Activated T-cell treated with anti-CD3 and anti-CD28 coated beads, Interleukin-2, amount 50 U/mL, for 24 hours (primary cell): Measurements from ENCODE around the gene ADGRG4.
"Not testable (repeated sequence)": the region's sequence is repeated elsewhere in the genome, so short reads cannot be mapped to it uniquely, and the experiment has no call there.

Experiments
- DNase-seq: peaks from one replicate; pipeline ENCODE4 v3.0.0-alpha.2; 2020
- H3K27ac Mint-ChIP-seq: 2 replicates; pipeline ENCODE4 v1.8.0; 2020; ENCODE audit warnings: mild to moderate bottlenecking, mixed read lengths
- H3K27me3 Mint-ChIP-seq: 2 replicates; pipeline ENCODE4 v1.8.0; 2020; ENCODE audit warnings: mixed read lengths
- H3K36me3 Mint-ChIP-seq: 2 replicates; pipeline ENCODE4 v1.8.0; 2020; ENCODE audit warnings: low read depth, mixed read lengths
- H3K4me1 Mint-ChIP-seq: 2 replicates; pipeline ENCODE4 v1.8.0; 2020; ENCODE audit warnings: low read depth, mixed read lengths
- H3K4me3 Mint-ChIP-seq: 2 replicates; pipeline ENCODE4 v1.8.0; 2020; ENCODE audit warnings: mild to moderate bottlenecking, moderate library complexity, mixed read lengths
- H3K9me3 Mint-ChIP-seq: 2 replicates; pipeline ENCODE4 v1.8.0; 2020; ENCODE audit warnings: mixed read lengths

Gene ADGRG4

DNA sequence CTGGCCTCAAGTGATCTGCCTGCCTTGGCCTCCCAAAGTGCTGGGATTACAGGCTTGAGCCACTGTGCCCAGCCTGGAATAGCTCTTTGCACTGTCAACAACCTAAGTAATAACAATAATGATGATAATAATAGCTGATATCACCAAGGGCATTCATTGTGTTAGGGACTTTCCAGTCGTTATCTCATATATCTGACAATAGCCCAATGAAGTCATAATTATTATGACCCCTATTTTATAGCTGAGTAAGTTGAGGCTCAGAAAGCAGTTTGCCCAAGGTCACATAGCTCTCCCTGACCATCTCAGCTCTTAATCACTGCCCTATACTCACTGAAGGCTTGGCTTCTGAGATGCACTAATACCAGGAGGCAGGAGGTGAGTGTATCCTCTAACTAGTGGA lies 30.8 kb upstream of the ADGRG4 start:
- H3K27ac Mint-ChIP-seq = no peak overlapping the region

DNA sequence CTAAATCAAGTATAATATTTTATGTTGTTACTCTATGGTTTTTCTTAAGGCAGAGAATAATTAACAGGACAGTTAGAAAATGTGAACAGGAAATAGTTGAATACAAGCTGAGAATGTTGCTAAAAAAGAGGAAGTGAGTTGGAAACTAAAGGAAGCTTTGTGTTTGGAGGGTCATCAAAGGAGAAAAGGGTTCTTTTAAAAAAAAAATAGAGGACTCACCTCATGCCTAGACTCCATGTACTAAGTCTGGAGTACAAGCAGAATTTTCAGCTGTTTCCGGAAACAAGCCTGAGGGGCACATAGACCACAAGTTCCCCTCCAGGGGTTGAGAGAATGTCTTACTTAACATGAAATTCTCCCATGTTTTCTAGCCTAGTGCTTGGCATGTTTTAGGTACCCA lies 29.5 kb upstream of the ADGRG4 start:
- Mint-ChIP-seq H3K4me1 (peaks cover 4% of the 10 kb centered on the region), H3K4me3 (no peak overlapping the region), H3K9me3 (no peaks in the 10 kb centered on the region), H3K27me3 (peaks cover 20% of the 10 kb centered on the region), H3K27ac (no peak overlapping the region), H3K36me3 (no peaks in the 10 kb centered on the region)
- DNase-seq = no peak

More for the DNA sequence above, 30.8 kb upstream of the ADGRG4 start:
- H3K9me3 Mint-ChIP-seq = no peaks in the 10 kb centered on the region
- H3K4me1 Mint-ChIP-seq = peaks cover 4% of the 10 kb centered on the region
- no peaks in the 10 kb centered on the region for H3K36me3 Mint-ChIP-seq
- DNase-seq = no peak
- H3K27me3 Mint-ChIP-seq = peaks cover 12% of the 10 kb centered on the region
- no peak overlapping the region for H3K4me3 Mint-ChIP-seq

- Mint-ChIP-seq H3K4me3 (no peak overlapping the region), H3K27me3 (peaks cover 23% of the 10 kb centered on the region), H3K4me1 (peaks cover 4% of the 10 kb centered on the region), H3K9me3 (no peaks in the 10 kb centered on the region), H3K27ac (no peak overlapping the region), H3K36me3 (no peaks in the 10 kb centered on the region)
- DNase-seq = no peak
Measured at GRCh38 chrX:136272325-136272724, 28.4 kb upstream of the ADGRG4 start.

DNA sequence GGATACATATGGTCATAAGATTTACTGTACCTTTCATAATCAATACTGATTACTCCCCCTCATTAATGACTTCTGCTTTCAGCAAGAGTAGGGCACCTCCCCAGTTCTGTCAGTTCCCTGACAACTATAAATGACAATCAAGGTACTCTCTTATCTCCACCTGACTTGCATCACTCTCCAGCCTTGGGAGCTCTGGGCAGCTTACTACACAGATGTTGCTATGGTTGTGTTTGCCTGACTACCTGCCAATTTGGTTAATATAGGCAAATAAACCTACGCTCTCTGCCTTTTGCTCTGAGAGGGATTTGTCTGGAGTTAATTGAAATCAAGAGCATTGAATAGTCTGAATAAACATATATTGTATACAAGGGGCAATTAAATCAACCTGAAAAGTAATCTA lies 26.8 kb upstream of the ADGRG4 start:
- Mint-ChIP-seq H3K4me3 (no peak overlapping the region), H3K27ac (no peak overlapping the region), H3K9me3 (no peaks in the 10 kb centered on the region), H3K4me1 (peaks cover 4% of the 10 kb centered on the region), H3K27me3 (peaks cover 35% of the 10 kb centered on the region), H3K36me3 (no peaks in the 10 kb centered on the region)
- DNase-seq = no peak

DNA sequence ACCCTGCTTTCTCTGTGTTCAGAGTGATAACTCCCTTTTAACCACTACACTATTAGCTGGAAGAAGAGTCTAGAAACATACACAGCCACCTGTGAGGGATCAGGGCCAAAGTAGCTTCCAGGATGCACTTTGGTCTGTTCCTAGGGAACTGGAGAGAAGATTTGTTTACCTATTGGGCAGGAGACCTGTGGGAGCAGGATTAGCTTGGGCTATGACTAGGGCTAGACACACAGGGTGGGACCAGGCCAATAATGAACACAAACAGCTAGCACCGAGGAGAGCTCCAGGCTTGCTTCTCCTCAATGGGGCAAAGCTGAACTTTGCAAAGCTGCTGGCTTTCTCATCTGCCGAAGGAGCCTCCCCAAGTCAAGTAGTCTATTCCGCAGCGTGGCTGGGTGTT lies 25.2 kb upstream of the ADGRG4 start:
- H3K27me3 Mint-ChIP-seq = peaks cover 47% of the 10 kb centered on the region
- no peak overlapping the region for H3K27ac Mint-ChIP-seq
- no peak for DNase-seq
- H3K4me3 Mint-ChIP-seq = no peak overlapping the region
- no peaks in the 10 kb centered on the region for H3K9me3 Mint-ChIP-seq
- no peaks in the 10 kb centered on the region for H3K36me3 Mint-ChIP-seq
- peaks cover 4% of the 10 kb centered on the region for H3K4me1 Mint-ChIP-seq

- not testable (repeated sequence) for H3K4me1 Mint-ChIP-seq, H3K36me3 Mint-ChIP-seq
Measured at GRCh38 chrX:136286375-136286774, 14.4 kb upstream of the ADGRG4 start.

DNA sequence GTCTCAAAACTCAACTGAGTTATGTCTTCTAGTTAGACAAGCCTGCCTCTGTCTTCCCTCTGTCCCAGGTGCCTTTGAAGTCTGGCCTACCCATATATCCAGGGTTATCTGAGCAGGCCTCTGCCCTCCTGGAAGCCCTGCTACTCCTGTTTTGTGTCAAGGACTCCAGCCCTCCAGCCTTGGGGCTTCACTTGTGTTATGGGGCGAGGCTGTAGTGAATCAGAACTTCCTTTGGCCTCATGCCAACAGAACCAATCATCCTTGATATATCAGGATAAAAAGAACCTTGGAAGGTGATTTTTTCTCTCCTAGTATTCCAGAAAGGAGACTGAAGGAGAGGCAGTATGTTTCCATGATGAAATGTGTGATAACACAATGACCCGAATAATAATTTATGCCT lies 8.9 kb upstream of the ADGRG4 start:
- no peak for DNase-seq
- H3K27me3 Mint-ChIP-seq = peaks cover 34% of the 10 kb centered on the region
- no peak overlapping the region for H3K4me3 Mint-ChIP-seq
- no peaks in the 10 kb centered on the region for H3K36me3 Mint-ChIP-seq
- H3K9me3 Mint-ChIP-seq = no peaks in the 10 kb centered on the region
- no peaks in the 10 kb centered on the region for H3K4me1 Mint-ChIP-seq
- no peak overlapping the region for H3K27ac Mint-ChIP-seq

More at GRCh38 chrX:136286375-136286774, 14.4 kb upstream of the ADGRG4 start:
- H3K9me3 Mint-ChIP-seq, H3K27ac Mint-ChIP-seq, DNase-seq, H3K4me3 Mint-ChIP-seq: not testable (repeated sequence)
- peaks cover 15% of the 10 kb centered on the region for H3K27me3 Mint-ChIP-seq

DNA sequence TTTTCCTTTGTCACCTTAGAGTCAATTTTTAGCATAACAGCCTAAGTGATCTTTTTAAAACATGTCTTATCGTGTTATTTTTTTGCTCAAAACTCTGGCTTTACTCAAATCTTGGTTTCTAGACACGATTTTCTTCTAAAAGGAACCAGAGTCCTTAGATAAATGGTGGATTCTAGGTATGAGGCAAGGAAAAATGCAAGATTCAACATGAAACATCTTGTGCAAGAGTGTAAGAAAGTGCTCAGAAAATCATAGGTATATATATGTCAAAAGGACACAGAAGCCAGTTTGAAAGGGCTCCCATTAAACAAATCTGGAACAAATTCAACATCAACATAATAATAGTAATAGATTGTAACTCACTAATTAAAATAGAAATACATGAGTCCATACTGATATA lies 8.1 kb upstream of the ADGRG4 start:
- H3K4me1 Mint-ChIP-seq = no peaks in the 10 kb centered on the region
- no peak for DNase-seq
- H3K27ac Mint-ChIP-seq = no peak overlapping the region
- H3K36me3 Mint-ChIP-seq = no peaks in the 10 kb centered on the region
- H3K27me3 Mint-ChIP-seq = peaks cover 35% of the 10 kb centered on the region
- no peak overlapping the region for H3K4me3 Mint-ChIP-seq
- no peaks in the 10 kb centered on the region for H3K9me3 Mint-ChIP-seq

DNA sequence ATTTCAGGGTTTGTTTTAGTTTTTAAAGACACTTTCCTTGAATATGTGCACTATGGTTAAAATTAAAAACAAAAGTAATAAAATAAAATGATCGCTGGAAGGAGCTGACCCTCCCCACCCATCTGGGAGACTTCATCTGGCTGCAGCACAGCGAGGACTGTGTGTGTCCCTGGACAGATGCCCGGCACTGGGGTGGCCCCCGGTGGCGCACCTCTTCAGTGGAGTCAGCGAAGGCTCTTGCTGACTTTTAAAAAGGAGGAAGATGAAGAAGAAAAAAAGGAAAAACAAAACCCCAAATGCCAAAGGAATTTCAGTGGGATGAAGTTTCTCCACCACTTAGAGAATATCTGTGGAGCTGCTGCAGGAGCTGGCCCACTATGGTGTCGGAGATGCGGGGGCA lies 5.4 kb upstream of the ADGRG4 start:
- no peak overlapping the region for H3K27ac Mint-ChIP-seq
- peaks cover 36% of the 10 kb centered on the region for H3K27me3 Mint-ChIP-seq
- H3K4me1 Mint-ChIP-seq = no peaks in the 10 kb centered on the region
- no peaks in the 10 kb centered on the region for H3K9me3 Mint-ChIP-seq
- DNase-seq = no peak
- H3K36me3 Mint-ChIP-seq = no peaks in the 10 kb centered on the region
- no peak overlapping the region for H3K4me3 Mint-ChIP-seq

DNA sequence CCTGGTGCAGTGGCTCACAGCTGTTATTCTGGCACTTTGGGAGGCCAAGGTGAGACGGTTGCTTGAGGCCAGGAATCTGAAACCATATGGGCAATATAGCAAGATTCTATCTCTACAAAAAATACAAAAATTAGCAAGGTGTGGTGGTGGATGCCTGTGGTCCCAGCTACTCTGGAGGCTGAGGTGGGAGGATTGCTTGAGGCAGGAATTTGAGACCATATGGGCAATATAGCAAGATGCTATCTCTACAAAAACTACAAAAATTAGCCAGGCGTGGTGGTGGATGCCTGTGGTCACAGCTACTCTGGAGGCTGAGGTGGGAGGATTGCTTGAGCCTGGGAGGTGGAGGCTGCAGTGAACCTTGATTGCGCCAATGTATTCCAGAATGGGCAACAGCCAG lies 2.3 kb downstream of the ADGRG4 start:
- Mint-ChIP-seq H3K4me1 (no peaks in the 10 kb centered on the region), H3K36me3 (no peaks in the 10 kb centered on the region), H3K27ac (no peak overlapping the region), H3K9me3 (no peaks in the 10 kb centered on the region), H3K27me3 (peaks cover 39% of the 10 kb centered on the region), H3K4me3 (no peak overlapping the region)
- no peak for DNase-seq

GRCh38 chrX:136304493-136304892 lies 3.7 kb downstream of the ADGRG4 start:
- Mint-ChIP-seq H3K4me3 (no peak overlapping the region), H3K9me3 (no peaks in the 10 kb centered on the region), H3K27me3 (peaks cover 48% of the 10 kb centered on the region), H3K27ac (no peak overlapping the region), H3K4me1 (no peaks in the 10 kb centered on the region), H3K36me3 (no peaks in the 10 kb centered on the region)
- no peak for DNase-seq

DNA sequence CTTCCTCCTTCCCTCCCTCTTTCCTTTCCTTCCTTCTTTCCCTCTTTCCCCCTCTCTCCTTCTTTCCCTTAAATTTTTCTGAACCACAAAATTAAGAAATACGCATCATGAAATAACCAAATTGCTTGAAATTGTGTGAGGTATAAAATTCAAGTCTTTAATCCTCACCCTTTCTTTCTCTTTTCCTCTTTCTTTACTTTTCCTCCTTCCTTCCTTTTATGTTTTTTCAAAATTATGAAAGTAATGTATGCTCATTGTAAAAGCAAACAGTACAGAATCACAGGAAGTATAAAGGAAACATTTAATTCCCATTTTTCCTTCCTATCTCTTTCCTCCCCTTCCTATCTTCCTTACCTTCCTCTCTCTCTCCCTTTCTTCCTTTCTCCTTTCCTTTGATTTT lies 5.4 kb downstream of the ADGRG4 start:
- no peak overlapping the region for H3K4me3 Mint-ChIP-seq
- H3K4me1 Mint-ChIP-seq = no peaks in the 10 kb centered on the region
- DNase-seq = no peak
- no peak overlapping the region for H3K27ac Mint-ChIP-seq
- no peaks in the 10 kb centered on the region for H3K9me3 Mint-ChIP-seq
- no peaks in the 10 kb centered on the region for H3K36me3 Mint-ChIP-seq
- peaks cover 50% of the 10 kb centered on the region for H3K27me3 Mint-ChIP-seq

GRCh38 chrX:136307471-136307870 lies 6.7 kb downstream of the ADGRG4 start:
- no peak overlapping the region for H3K4me3 Mint-ChIP-seq
- no peaks in the 10 kb centered on the region for H3K9me3 Mint-ChIP-seq
- no peaks in the 10 kb centered on the region for H3K4me1 Mint-ChIP-seq
- no peaks in the 10 kb centered on the region for H3K36me3 Mint-ChIP-seq
- no peak for DNase-seq
- H3K27me3 Mint-ChIP-seq = peaks cover 41% of the 10 kb centered on the region
- H3K27ac Mint-ChIP-seq = no peak overlapping the region

DNA sequence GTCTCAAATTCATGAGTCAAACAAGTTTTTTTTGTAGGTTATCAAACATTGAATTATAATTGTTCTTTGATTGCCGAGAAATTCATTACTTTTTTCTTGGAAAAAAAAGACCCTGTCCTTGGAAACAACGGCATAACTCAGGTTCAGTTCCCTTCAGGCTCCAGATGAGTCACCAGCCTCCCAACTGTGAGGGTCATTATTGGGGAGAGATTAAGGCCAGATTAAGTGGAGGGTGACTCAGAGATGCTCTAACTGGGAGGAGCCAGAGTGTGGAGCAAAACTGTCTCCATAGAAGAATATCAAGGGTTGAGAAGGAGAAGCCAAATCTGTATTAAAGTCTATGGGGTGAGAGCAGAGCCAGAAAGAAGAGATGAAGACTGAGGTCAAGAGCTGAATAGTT lies 9.6 kb downstream of the ADGRG4 start:
- no peak overlapping the region for H3K27ac Mint-ChIP-seq
- H3K4me1 Mint-ChIP-seq = no peaks in the 10 kb centered on the region
- DNase-seq = no peak
- H3K4me3 Mint-ChIP-seq = no peak overlapping the region
- H3K27me3 Mint-ChIP-seq = peaks cover 22% of the 10 kb centered on the region
- H3K9me3 Mint-ChIP-seq = no peaks in the 10 kb centered on the region
- no peaks in the 10 kb centered on the region for H3K36me3 Mint-ChIP-seq

GRCh38 chrX:136318156-136318555 lies 17.4 kb downstream of the ADGRG4 start:
- H3K27ac Mint-ChIP-seq = no peak overlapping the region
- no peaks in the 10 kb centered on the region for H3K4me1 Mint-ChIP-seq
- H3K9me3 Mint-ChIP-seq = no peaks in the 10 kb centered on the region
- DNase-seq = no peak
- peaks cover 14% of the 10 kb centered on the region for H3K27me3 Mint-ChIP-seq
- H3K36me3 Mint-ChIP-seq = no peaks in the 10 kb centered on the region
- H3K4me3 Mint-ChIP-seq = no peak overlapping the region

- H3K4me1 Mint-ChIP-seq = no peaks in the 10 kb centered on the region
- no peaks in the 10 kb centered on the region for H3K36me3 Mint-ChIP-seq
- no peak overlapping the region for H3K27ac Mint-ChIP-seq
- H3K4me3 Mint-ChIP-seq = no peak overlapping the region
- H3K27me3 Mint-ChIP-seq = peaks cover 21% of the 10 kb centered on the region
- no peak for DNase-seq
- H3K9me3 Mint-ChIP-seq = no peaks in the 10 kb centered on the region
Measured at GRCh38 chrX:136318895-136319597, 18.3 kb downstream of the ADGRG4 start.
